ENCODE data around the gene SCN5A.

Gene SCN5A

GRCh38 chr3:38620236-38620635 lies 29.3 kb downstream of the SCN5A start:
- DNase-seq: no peak

- no peak for DNase-seq
These were observed 31.1 kb downstream of the SCN5A start for GRCh38 chr3:38618343-38618742.

- DNase-seq: no peak
These were observed 31.9 kb downstream of the SCN5A start for GRCh38 chr3:38617586-38617985.

GRCh38 chr3:38617137-38617536 lies 32.4 kb downstream of the SCN5A start:
- DNase-seq: no peak

- DNase-seq: no peak
These were observed 32.8 kb downstream of the SCN5A start for GRCh38 chr3:38616658-38617057.

DNA sequence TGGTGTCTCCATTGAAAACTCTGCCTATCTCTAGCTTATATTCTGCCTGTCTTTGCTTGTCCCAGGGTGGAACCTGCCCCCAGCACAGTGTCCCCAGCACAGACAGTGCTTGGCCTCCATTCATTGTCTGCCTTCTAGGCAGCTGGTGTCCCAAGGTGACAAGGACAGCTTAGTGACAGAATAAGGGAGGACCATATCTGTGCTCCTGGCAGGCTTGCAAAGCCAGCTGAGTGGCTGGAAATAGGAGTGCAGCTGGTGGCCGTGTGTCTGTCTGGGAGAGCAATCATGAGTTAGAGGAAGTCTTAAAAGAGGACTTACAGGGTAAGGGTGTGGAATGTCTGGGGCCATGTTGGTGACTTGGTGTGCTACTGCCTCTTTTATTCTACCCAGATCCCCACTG lies 33.4 kb downstream of the SCN5A start:
- no peak for DNase-seq

DNA sequence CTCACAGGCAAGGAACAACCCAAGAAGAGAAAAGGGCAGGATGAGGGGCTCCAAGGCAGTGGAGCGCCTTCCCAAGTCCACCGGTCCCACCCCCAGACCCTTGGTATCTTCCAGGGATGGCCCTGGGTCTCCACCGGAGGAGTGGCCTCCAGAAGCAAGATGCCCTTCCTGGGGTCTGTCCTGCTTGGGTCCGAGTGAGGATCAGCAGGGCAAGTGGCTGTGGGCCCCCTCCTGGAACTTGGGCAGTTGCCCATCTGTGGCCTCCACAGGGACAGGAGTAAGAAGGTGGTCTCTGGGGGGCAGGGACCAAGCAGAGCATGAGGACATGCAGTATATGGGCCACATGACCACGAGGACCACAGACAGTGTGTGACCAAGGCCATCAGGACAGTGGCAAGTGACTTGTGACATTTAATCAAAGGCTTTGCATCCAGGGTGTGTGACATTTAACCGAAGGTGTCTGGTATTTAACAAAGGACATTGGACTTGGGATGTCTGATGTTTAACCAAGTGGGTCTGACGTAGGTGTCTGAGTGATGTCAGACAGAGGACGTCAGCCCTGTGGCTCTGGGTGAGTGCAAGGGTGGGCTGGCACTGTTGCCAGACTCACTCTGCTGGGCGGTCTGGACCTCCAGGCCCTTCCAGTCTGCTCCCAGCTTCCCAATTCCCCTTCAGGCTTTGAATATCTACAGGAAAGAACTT lies 34.7 kb downstream of the SCN5A start:
- DNase-seq: no peak

GRCh38 chr3:38614091-38614490 lies 35.4 kb downstream of the SCN5A start:
- no peak for DNase-seq

- no peak for DNase-seq
These were observed 36.1 kb downstream of the SCN5A start for GRCh38 chr3:38613426-38613825.

DNA sequence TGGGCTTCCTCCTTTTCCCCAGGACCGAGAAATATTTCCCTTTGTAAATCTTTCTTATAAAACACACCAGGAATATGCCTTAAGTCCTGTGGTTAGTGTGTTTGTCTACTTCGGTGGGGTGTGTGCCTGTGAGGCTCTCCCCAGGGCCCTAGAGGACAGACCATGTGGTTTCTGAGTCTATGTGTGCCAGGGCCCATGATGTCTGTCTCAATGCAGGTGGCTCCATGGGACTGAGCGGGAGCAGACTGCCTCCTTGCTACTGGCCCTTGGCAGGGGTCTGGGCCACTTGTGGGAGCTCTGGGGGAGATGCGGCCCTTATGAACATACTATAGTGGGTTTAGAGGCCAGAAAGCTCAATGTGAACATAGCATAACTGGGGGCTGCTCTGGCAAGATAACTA lies 37.6 kb downstream of the SCN5A start:
- no peak for DNase-seq

DNA sequence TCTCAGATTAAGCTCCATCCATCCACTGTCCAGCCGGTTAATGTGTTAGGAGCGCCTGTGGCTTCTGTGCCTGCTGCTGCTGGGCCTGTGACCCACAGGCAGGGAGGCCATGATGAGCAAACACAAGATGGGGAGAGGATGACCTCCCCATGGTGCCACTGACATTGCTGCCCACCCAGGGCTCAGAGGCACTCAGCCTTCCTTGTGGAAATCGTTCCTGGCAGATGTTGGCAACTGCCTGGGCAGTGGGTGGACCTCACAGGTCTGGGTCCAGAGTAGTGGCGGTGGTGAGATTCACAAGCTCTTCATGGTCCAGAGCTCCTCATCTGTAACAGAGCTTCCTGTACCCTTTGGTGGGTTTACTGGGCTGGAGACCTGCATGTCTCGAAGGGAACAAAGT lies 38.6 kb downstream of the SCN5A start:
- DNase-seq: no peak

GRCh38 chr3:38610436-38610835 lies 39.1 kb downstream of the SCN5A start:
- DNase-seq: no peak

DNA sequence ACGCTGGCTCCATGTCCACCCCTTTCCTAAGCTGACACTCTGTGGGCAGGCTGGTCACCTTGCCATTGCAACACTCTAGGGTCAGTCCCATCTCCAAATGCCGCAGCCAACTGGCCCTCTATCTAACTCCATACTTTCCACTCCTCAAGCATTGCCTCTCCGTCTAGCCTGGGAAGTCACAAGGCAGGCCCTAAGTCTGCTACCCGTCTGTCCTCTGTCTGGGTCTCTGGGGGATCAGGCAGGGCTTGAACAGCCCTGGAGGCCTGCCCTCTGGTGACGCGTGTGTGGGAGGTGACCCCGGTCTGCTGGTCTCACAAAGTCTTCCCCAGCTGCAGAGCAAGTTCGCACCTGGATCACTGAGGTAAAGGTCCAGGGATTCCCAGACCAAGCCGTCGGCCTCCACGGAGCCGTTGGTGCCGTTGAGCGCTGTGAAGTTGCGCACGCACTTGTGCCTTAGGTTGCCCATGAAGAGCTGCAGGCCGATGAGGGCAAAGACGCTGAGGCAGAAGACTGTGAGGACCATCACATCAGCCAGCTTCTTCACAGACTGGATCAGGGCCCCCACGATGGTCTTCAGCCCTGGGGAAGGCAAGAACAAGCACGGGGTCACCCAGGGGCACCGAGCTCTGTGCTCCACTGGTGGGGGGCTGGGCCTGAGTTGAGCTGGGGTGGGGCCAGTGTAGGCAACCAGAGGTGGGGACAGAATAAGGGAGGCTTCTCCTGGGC lies 39.9 kb downstream of the SCN5A start:
- DNase-seq: no peak

DNA sequence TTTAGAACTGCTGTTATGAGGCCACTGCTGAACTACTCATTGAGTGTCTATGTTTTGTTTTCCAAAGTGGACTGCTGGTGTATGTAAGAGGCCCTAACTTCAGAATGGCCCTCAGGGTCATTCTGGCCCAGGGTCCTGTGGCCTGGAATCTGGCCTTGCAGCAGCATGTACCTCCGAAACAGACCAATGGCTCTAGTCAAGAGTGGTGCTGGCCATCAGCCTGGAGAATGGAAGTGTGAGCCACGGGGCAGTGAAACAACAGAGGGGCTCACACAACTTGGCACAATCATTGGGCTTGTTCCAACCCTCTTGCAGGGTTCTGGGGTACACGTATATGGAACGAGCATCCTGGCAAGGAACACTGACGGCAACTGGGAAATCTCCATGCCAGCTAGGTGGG lies 40.5 kb downstream of the SCN5A start:
- DNase-seq: no peak

- no peak for DNase-seq
These were observed 41.3 kb downstream of the SCN5A start for GRCh38 chr3:38608086-38608775.

DNA sequence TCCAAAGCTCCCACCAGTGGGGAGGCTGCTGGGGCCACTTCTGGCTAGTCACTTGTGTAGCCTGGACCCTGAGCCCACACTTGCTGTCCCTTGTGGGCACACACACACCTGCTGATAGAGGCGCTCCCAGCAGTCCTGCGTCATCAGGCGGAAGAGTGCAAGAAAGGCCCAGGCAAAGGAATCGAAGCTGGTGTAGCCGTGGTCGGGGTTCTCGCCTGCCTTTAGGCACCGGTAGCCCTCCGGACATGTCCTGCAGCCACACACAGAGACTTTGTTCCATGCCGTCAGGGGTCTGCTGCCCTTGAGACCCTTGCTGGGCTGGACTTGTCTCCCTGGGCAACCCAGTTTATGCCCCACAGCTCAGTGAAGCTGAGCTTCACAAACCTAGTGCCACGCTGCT lies 42.9 kb downstream of the SCN5A start:
- DNase-seq: no peak

DNA sequence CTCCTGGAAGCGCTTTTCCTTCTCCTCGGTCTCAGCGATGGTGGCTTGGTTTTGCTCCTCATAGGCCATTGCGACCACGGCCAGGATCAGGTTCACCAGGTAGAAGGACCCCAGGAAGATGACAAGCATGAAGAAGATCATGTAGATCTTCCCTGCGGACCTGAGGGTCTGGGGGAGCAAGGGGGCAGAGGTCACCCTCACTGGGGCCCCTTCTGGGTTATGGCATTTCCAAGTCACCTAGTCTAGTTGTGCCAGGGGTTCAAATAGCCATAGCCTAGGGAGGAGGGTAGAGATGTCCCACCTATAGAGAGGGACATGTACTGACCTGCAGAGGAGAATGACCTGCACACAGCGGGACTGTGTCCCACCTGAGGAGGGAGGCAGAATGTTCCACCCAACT lies 43.5 kb downstream of the SCN5A start:
- no peak for DNase-seq

DNA sequence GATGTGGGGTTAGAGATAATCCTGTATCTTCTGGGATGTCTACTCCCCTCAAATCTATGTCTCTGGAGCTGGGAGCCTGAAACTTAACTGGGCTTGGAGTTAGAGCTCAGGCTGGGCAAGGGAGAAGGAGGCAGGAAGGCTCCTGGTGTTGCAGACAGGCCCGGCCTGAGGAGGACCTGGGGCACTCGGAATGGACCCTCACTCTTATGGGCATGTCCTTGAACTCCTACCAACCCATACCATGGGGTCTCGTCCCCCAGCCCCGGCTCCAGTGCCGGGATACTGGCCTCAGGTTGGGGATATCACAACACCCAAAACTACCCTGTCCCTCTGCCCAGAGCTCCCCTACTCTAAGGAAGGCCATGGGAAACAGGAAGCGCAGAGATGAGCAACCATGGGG lies 45.2 kb downstream of the SCN5A start:
- DNase-seq: no peak

DNA sequence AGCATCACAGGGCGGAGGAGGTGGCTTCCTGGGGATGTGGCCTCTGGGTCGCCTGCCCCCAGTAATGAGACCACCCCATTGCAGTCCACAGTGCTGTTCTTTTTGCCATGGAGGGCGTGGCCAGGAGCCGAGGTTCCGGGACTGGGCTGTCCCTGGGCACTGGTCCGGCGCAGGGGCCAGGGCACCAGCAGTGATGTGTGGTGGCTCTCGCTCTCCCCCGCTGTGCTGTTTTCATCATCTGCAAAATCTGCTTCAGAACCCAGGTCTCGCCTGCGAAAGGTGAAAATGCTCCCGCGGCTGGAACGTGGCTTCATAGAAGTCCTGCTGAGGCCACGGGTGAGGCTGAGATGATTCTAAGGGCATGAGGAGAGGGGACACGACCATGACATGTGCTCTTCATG lies 45.8 kb downstream of the SCN5A start:
- DNase-seq: no peak

GRCh38 chr3:38602576-38603250 lies 46.8 kb downstream of the SCN5A start:
- no peak for DNase-seq

DNA sequence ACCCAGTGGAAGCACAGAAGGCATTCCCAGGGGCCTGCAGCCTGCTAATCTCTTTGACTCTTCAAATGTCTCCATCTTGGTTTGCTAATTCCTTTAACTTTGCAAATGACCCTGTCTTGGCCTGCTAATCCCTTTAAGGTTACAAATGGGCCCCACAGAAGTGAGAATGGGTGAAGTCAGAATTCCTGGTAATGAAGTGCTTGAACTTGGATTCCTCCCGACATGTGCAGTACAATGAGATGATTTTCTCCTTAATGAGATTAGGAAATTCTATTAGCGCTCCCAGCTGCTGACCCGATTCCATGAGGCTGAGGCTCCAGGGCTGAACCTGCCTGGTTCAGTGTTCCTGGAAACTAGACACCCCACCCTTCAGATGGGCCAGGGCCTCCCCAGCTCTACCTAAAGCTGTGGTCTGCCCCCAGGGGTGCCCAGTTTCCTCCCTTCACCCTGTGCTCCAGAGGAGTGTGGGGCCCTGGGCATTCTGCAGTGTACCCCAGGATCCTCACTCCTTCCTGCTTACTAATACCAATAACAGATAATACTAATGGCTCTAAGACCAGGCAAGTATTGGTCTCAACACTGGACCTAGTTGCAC lies 47.4 kb downstream of the SCN5A start:
- no peak for DNase-seq

GRCh38 chr3:38600551-38600950 lies 48.9 kb downstream of the SCN5A start:
- DNase-seq: no peak

- DNase-seq: no peak
These were observed 49.6 kb downstream of the SCN5A start for GRCh38 chr3:38599886-38600285.
